Suppressor macrophage treated with lipopolysaccharide for 1 hour (primary cell): ENCODE results near the gene DUSP7.
A peak's percentile ranks its signal among the peaks of the same experiment; 100 is the strongest.

Source experiments
- DNase-seq, 3 donors: peaks; one replicate each; pipeline ENCODE4 v3.0.0-alpha.2; 2020 to 2022

Gene DUSP7

GRCh38 chr3:52056521-52056967 is at the start of gene DUSP7:
Gene DUSP7 (minus strand): TSS chr3:52056571. CDS start chr3:52056366, 205 bp downstream.
- peak; percentile 72 to 93 (median 84) for DNase-seq

GRCh38 chr3:52104684-52105640 is 48.6 kb upstream of the DUSP7 start:
- DNase-seq = no peak

DNA sequence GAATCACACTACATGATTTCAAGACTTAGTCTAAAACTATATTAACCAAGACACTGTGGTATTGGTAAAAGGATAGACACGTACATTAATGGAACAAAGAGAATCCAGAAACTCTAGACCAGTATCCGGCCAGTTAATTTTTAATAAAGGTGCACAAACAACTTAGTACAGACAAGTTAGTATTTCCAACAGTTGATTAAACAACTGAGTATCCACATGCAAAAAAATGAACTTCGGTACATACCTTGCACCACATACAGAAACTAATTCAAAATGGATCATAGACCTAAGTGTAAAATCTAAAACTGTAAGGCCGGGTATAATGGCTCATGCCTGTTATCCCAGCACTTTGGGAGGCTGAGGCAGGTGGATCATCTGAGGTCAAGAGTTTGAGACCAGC is 46.6 kb upstream of the DUSP7 start:
- no peak for DNase-seq

DNA sequence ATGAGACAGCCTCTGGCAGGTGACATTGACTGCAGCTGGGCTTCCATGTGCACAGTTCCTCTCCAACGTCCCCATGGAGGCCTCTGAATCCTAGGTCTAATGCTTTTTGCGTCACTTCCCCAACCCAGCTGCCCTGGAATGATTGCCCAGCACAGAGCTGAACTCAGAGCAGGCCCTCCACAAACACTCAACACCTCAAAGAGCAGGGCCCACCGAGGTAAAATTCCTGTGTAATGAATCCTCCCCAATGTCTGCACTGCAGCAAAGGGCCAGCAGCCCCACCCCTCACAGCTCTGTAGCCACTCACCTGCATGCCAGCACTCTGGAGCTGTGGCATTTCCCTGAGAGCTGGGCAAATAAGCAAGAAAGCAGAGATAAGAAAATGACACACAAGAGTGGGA is 42.6 kb upstream of the DUSP7 start:
- no peak for DNase-seq

DNA sequence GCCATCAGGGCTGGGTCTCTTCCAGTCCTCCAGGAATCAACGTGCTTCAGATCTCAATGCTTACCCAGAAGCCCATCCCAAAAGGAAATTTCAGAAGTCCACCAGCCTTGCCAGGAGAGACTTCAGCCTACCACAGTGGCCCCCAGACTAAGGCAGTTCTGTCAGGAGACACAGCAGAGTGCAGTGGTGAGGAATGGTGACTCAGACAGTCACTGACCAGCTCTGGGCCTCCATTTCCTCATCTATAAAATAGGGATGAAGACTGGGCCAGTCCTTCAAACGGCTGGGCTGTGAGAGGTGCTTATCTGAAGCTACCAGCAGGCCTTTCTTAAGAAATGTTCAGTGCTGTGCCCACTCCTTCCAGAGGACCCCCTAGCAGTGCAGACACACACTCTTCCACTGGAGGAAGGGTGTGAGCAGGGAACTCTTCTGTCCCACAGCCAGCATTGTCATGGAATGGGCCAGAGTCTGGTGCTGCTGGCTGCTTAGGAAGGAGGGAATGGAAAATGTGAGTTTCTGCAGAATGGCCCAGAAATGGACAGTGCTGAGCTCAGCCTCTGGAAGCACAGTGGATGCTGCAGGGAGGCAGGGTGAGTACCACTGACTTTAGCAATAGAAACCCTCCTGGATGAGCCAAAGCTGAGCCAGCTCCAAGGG is 41.6 kb upstream of the DUSP7 start:
- peak; percentile 38 to 52 (median 41) for DNase-seq

- peak in 2 of 3 donors; percentile 31 to 32 for DNase-seq
These were observed 39.8 kb upstream of the DUSP7 start for GRCh38 chr3:52095990-52096775.

GRCh38 chr3:52094571-52095485 is 38.5 kb upstream of the DUSP7 start:
- no peak for DNase-seq

- no peak for DNase-seq
These were observed 37.6 kb upstream of the DUSP7 start for GRCh38 chr3:52093756-52094545.

DNA sequence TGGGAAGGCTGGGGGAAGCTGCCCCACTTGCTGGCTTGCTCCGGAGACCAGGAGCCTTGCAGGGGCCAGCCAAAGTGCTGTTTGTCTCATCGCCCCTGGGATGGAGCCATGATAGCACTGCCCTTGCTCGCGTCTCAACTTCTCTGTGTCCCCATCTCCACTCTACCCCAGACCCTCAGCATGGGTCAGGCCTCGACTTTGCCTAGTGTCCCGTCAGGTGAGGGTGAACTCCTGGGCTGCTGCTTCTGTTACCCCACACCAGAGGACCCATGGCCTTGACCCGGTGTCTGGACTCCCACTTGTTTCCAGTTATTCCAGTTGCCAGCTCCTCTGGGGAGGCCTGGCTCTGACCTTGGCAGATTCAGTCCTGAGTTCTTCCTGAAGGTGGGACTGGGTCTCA is 36.5 kb upstream of the DUSP7 start:
- DNase-seq = no peak

- no peak for DNase-seq
These were observed 35.9 kb upstream of the DUSP7 start for GRCh38 chr3:52092271-52092660.

DNA sequence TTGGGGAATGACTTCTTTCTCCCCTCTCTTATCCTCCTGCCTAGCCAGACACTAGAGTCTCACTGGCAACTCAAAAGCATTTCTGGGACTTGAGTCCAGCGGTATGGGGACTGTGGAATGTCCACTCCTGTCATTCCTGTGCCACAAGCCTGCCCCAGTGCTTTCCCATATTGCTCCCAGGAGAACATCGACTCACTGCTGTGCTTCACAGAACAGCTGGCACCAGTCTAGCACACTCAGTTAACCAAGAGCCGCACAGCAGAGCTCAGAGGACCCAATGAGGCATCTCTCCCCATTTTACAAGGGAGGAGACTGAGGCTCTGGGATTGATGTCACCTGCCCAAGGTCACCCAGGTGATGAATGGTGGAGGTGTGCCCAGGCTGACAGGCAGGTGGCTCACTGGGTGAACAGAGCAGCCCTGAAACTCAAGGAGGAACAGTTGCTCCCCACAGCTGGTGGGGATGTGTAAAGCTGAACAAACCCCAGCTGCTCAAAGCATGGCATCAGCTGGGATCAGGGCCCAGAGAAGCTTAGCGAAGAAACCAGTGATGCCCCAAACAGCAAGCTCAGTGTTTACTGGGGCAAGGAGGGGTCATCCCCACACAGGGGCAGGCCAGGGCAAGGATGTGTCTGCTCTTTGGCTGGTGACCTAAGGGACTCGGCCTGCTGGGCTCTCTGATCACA is 35.4 kb upstream of the DUSP7 start:
- peak in 1 of 3 donors; percentile 28 for DNase-seq

GRCh38 chr3:52090933-52091468 is 34.6 kb upstream of the DUSP7 start:
- no peak for DNase-seq

DNA sequence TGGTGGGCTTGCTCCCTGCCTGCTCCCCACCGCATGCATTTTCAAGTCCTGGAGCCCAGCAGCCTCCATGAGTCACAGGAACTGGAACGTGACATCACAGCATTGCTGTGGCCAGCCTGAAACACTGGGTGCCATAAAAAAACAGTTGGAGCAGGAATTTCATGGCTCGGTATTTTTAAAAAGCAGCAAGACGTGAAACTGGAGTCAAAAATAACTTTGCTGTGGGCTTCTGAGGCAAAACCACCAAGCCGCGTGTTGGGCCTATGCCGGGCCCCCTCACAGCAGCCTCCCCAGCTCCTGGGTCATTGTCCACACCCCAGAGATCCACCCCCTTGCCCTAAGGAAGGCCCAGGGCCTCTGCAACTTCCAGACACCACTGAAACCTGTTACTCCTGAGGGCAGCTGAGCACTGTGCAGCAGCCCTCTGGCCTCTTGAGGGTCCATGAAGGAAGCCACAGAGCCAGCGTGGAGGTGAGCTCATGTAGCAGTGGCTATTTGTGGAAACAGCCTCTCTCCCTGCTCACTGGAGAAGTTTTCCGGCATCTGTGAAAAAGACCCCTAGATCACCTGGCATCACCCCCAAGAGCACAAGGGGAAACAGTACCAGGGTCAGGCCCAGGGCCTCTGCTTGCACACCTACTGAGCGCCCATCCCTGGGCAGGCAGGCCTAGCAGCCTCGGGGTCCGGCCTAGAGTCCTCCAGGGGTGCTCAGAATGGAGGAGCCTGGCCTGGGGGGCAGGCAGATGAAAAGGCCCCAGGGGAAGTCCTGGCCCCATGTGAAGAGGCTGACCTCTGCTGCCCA is 34.0 kb upstream of the DUSP7 start:
- peak; percentile 56 to 67 (median 65) for DNase-seq

DNA sequence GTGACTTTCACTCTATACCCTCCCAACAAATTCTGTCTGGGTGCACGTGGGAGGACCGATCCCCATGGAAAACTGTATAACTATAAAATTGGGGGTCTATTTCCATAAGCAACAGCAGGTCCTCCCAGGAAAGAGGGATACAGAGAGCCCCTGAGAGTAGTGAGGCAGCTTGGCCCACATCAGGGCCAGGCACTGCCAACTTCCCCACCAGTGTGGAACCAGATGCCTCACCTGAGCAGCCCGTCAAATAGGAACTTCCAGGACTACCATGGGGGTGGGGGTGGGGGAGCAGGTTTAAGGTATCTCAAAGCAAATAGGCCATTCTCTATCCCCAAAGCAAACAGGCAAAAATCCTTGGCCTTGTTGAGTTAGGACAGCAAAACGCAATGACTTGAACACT is 33.3 kb upstream of the DUSP7 start:
- DNase-seq = no peak

DNA sequence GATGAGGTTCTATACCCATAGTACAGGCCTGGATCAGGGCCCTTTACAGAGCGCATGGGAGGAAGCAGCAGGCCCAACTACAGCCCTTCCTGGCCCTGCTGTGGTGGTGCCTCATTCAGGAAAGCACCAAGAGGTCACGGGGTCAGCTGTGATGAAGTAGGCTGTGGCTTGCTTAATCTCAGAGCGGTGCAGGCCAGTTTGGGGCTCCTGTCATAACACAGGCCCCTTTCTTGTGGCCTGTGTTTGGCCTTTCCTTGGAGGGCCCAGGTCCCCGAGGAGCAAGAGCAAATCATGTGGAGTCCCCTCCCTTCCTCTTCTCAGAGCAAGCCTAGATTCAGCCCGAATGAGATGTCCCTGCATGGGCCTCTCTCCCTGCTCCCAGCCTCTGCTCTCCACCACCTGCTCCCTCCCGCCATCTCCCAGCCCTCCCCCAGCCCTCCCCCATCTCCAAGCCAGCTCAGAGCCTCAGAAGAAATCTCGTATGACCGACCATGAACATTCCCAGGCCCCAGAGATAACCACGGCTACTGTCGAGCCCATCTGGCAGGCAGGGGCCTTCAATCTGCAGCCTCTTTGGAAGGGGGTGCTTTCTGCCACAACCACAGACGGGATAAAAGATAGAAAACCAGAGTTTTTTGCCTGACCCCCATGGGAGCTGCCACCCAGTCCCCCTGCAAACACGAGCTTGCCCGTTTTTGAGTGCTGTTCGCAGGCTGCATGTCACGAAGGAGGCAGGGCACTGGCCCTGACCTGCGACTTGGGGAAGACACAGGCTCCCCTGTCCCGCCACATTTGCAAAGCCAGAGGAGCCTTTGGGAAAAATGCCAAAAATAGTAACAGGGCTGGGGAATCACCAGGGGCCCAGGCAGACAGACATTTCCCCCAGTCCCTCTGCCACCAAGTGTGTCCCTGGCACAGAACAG is 32.3 kb upstream of the DUSP7 start:
- peak; percentile 88 to 89 (median 89) for DNase-seq

DNA sequence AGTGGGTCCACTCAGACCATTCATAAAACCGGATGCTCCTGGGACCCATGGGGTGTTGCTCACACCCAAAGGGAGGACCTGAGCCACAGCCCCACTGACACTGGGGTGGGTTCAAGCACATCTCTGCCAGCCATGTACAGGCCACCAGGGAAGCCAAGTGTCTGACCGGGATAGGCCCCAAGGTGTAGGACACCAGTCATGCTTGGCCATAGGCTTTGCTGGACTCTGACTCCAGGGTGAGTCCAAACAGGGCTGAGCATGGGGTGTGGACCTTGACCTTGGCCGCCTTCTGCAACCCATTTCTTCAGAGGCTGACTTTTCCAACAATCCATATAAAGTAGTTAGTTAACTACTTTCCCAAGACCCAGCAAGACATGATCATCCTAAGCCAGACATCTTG is 31.4 kb upstream of the DUSP7 start:
- DNase-seq = no peak

DNA sequence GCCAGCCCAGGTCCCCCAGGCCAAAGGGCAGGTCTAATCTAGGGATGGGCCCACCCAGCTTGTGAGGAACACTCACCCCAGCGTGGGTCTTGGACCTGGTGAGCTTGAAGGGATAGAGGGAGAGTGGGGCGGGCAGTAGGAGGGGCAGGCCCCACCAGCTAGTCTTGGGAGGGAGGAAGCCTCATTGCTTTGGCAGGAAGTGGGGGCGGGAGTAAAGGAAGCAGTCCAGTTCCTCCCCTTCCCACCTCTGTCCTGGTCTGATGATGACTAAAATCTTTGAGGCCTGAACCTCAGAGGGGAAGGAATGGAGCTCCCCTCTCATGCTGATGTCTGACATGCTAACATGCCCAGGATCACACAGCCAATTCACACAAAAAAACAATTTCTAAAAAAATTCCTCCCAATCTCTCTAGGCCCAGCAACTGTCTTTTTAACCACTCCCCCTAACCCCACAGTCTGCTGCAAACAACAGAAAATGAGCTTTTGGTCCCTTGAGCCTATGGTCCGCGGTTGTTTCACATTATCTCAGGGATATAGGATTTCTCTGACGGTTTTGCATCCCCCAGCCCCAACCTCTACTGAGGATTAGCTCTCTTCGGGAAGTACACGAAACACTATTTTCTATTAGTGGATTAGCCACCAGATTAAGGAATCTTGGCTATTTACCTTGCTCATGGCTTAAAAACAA is 30.7 kb upstream of the DUSP7 start:
- DNase-seq = peak; percentile 78 to 79 (median 78)

DNA sequence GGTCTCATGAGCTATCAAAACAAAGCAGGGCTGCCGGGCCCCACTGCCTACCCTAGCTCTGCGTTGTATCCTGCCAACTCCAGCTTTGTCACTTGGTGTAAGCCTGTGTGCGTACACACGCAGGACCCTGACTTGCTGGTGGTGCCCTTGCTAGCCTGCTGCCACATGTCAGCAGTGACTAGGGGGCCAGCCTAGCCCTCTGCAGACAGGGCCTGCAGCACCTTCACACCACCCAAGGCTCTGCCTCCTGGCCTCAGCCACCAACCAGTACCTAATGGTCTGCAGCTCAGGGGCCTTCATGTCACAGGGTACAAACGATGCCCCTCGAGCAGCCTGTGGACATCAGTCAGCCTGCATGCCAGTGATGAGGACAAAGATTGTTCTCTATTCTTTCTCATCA is 30.1 kb upstream of the DUSP7 start:
- no peak for DNase-seq
